ENCODE data around the gene ELP5.

DNA sequence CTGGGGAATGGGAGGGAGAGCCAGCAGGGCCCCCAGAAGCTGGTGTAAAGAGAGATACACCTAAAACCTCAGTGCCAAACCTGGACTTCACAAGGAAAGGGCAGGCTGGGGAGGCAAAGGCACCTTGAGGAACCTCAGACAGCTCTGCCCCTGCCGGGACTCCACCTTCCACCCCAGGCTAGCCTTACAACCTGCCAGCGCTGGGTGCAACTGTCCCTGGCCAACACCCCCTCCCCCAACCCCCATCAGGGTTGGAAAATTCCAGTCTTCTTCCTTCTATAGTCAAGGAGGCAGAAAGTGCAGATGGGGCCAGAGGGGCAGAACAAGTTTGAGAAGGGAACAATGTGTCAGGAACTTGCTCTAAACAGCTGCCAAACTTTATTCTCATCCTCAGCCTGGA lies 40.2 kb downstream of the ELP5 start:
- TF ChIP-seq, protein P1, sequence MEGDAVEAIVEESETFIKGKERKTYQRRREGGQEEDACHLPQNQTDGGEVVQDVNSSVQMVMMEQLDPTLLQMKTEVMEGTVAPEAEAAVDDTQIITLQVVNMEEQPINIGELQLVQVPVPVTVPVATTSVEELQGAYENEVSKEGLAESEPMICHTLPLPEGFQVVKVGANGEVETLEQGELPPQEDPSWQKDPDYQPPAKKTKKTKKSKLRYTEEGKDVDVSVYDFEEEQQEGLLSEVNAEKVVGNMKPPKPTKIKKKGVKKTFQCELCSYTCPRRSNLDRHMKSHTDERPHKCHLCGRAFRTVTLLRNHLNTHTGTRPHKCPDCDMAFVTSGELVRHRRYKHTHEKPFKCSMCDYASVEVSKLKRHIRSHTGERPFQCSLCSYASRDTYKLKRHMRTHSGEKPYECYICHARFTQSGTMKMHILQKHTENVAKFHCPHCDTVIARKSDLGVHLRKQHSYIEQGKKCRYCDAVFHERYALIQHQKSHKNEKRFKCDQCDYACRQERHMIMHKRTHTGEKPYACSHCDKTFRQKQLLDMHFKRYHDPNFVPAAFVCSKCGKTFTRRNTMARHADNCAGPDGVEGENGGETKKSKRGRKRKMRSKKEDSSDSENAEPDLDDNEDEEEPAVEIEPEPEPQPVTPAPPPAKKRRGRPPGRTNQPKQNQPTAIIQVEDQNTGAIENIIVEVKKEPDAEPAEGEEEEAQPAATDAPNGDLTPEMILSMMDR (IDR thresholded peaks at IDR 0.05), result no peak
- TF ChIP-seq POLR2A (IDR thresholded peaks at IDR 0.05), result no peak

Measured in testis (tissue), 2 donors.